GM21390 (cell line): ENCODE results near the gene RIMBP2.
A peak's percentile ranks its signal among the peaks of the same experiment; 100 is the strongest.
"Not testable (repeated sequence)": the region's sequence is repeated elsewhere in the genome, so short reads cannot be mapped to it uniquely, and the experiment has no call there.

ENCODE experiments used
- ATAC-seq: cut with Tn5 transposase; IDR thresholded peaks from one replicate; pipeline ENCODE4 v1.9.1; 2021; ENCODE audit not compliant: unreplicated experiment

The RIMBP2 gene

GRCh38 chr12:130715998-130716968 lies at the start of gene RIMBP2:
RIMBP2 (minus strand) TSS chr12:130716299; CDS start chr12:130479013, 237,286 bp downstream.
- ATAC-seq, result no peak

DNA sequence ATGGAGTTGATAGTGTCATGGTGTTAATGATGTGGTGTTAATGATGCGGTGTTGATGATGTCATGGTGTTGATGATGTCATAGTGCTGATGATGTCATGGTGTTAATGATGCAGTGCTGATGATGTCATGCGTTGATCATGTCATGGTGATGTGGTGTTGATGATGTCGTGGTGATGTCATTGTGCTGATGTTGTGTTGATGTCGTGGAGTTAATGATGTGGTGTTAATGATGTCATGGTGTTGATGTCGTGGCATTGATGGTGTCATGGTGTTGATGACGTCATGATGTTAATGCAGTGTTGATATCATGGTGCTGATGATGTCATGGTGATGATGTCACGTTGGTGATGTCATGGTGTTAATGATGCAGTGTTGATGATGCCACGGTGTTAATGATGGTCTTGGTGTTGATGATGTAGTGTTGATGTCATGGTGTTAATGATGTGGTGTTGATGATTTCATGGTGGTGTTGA lies 49.1 kb upstream of the RIMBP2 start:
- no peak for ATAC-seq

GRCh38 chr12:130764475-130765185 lies 48.5 kb upstream of the RIMBP2 start:
- no peak for ATAC-seq

- no peak for ATAC-seq
Observed at GRCh38 chr12:130764073-130764472, 48.0 kb upstream of the RIMBP2 start.

DNA sequence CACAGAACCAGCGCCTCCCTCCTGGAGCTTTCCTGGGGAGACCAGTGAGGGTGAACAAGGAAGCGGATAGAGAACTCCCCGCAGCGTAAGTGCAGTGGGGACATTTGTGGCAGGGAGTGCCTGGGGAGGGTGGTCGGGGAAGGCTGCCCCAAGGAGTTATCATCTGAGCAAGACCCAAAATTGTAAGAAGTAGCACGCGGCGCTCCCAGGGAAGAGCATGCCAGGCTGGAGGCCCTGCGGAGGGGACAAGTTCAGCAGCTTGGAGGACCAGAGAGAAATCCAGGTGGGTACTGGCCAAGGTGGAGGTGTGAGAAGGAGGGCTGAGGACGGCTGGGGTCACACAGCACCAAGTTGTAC lies 46.2 kb upstream of the RIMBP2 start:
- ATAC-seq, result no peak

GRCh38 chr12:130761537-130762318 lies 45.6 kb upstream of the RIMBP2 start:
- ATAC-seq, result peak; percentile 47

DNA sequence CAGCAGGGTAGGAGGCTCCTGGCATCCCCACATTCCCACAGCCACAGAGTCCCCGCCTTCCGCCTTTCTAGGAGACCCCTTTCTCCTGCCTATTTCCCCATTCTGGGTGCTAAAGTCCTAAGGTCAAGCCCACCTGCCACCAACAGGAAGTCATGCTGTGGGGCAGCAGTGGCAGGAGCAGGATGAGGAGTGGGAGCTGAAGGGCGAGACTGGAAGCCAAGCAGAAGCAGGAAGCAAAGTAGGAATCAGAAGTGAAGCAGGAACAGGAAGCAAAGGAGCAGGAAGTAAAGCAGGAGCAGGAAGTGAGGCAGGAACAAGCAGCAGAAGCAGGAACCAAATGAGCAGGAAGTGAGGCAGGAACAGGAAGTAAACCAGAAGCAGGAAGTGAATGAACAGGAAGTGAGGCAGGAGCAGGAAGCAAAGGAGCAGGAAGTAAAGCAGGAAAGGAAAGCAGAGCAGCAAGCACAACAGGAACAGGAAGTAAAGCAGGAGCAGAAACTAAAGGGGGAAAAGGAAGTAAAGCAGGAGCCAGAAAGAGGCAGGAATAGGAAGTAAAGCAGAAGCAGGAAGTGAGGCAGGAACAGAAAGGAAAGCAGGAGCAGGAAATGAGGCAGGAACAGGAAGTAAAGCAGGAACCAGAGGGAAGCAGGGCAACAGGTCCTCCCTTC lies 38.3 kb upstream of the RIMBP2 start:
- ATAC-seq, result no peak

GRCh38 chr12:130752692-130753230 lies 36.7 kb upstream of the RIMBP2 start:
- ATAC-seq, result no peak

DNA sequence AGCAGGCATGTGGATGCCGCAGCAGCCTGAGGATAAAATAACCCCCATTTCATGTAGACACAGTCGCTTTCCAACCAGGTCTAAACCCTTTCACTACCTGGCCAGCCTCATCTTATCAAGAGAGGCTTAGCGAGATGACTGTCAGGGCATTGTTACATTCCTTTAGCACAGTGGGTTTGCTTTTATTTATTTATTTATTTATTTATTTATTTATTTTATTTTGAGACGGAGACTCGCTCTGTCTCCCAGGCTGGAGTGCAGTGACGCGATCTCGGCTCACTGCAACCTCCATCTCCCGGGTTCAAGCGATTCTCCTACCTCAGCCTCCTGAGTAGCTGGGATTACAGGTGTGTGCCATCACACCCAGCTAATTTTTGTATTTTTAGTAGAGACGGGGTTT lies 35.9 kb upstream of the RIMBP2 start:
- ATAC-seq, result not testable (repeated sequence)

GRCh38 chr12:130748786-130749185 lies 32.7 kb upstream of the RIMBP2 start:
- ATAC-seq, result no peak

DNA sequence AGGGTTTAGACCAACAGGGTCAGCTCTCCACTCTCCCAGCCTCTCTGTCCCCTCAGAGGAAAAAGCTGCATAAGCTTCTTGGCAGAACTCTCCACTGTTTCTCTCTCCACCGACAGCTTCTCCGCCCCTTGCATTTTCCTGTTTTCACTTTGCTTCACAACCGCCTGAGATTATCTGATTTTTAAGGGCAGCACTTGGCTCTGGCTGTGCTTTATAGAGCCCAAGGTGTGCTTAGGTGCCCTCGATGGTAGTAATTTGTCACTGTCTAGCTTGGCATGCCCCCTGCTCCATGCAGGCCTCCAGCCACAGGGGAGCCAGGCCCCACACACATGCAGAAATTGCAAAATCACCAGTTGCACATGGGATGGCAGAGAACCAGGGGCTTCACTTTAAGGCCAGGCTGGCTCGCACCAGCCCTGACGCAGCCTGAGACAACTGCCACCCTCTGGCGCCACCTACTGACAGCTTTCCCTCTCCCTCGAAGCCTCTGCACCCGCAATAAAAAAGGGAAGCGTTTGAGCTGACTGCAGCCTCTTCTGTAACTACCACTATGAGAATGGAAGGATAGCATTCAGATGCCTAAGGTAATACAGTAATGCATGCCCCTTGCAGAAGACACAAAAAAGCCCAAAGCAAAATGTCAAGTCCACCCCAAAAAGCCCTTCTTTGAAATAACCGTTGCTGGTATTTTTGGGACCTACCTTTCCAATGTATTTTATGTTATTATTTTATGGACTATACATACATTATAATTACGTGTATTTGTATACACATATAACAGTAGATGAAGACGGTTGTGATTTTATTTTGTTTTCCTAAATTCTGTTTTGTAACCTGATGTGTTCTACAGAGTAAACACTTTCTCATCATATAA lies 32.0 kb upstream of the RIMBP2 start:
- ATAC-seq, result peak; percentile 86

GRCh38 chr12:130746546-130746945 lies 30.4 kb upstream of the RIMBP2 start:
- no peak for ATAC-seq

DNA sequence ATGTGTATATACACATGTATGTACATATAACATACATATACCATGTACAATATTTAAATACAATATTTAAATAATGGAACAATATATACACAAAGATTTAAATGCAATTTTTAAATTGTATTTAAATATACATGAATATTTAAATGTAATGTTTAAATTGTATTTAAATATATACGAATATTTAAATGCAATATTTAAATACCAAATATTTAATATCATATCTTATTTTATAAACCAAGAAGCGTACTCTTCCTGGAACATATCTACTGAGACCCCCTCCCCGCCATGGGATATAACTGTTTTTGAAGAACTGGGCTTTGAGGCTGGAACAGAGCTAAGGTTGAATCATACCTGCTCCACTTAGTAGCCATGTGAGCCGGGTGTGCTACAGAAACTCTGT lies 29.8 kb upstream of the RIMBP2 start:
- no peak for ATAC-seq

DNA sequence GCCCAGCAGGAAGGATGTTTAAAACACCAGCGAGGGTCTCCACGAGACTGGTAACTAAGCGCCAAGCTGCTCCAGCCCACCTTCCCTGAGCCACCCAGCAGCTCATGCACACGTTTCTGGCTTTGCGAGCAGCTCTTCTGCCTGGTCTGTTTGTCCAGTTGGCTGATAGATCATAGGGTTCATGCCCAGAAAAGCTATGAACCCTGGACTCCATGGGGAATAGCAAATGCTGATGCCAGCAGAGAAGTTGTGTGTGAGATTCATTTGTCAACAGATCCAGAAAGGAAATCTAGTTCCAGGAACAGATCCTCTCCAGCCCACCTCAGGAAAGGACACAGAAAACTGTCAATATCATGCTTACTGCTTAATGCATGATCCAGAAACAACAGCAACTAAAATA lies 28.2 kb upstream of the RIMBP2 start:
- no peak for ATAC-seq

GRCh38 chr12:130743606-130744005 lies 27.5 kb upstream of the RIMBP2 start:
- ATAC-seq, result no peak

DNA sequence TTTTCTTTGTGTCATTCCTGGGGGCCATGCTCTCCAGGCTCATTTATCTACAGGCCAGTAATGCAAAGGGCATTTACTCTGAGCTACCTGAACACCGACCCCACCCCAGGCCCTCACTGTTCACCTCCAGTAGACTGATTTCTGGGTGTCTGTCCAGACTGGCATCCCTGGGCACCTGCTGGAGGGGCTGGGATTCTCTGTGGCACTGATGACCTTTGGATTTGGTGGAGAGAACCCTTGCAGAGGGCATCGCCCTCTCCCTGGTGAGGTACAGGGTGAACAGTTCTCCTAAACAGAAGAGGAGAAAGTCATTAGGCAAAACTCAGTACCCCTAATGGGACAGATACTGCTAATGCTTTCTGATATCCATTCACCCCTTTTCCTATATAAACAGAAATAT lies 27.1 kb upstream of the RIMBP2 start:
- no peak for ATAC-seq

- no peak for ATAC-seq
Observed at GRCh38 chr12:130742716-130743115, 26.6 kb upstream of the RIMBP2 start.

DNA sequence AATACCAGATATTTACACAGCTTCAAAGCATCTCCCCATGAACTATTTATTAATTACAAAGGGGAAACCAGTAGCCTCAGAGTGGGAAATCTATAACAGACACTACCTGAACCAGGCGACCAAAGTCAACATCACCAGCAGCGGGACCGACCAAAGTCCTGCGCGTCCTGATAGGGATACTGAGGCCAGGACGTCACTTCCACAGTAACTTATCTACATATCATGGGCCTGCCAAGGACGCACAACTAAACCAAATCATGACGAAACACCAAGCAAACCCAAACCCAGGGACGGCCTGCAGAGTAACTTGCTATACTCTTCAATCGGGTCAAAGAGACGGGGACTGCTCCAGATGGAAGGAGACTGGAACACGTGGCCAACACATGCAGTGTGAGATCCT lies 26.0 kb upstream of the RIMBP2 start:
- ATAC-seq, result no peak

- no peak for ATAC-seq
Observed at GRCh38 chr12:130739571-130739970, 23.5 kb upstream of the RIMBP2 start.
